ENCODE measurements around the gene PSMG4. TPM values are rescaled to one million over a fixed set of nuclear protein-coding genes. Genes with fewer than 3 reads are reported as not detected.

PSMG4 gene
- total and polyA plus RNA-seq, 8 donors = 10.6 to 40.5 (median 17.4) TPM

DNA sequence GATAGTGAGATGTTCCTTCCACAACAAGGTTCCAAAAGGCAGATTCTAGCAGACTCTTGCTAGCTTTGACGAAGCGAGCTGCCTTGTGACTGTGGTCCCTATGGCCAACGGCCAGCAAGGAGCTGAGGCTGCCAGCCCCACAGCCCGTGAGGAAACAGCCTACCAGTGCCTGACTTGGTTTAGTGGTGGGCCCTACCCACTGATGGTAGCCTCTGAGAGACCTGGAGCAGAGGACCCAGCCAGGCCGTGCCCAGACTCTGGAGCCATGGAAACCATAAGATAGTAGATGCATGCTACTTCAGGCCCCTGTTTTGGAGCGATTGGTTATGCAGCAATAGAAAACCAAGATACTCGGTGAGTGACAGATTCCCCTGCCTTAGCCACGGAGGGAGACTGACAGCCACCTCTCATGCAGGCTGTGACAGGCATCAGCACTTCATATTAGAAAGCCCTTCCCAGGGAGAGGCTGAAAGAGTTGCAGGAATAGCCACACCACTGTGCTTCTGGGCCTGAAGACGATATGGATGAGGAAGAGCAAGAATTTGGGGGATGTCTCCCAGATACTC lies 19.2 kb downstream of the PSMG4 start:
- Histone ChIP-seq H3K36me3 (peaks cover 0 to 7% (median 0%) of the 10 kb centered on the region in 3 donors), H3K4me1 (peaks cover 0 to 3% (median 0%) of the 10 kb centered on the region in 3 donors), H3K27ac (no peak overlapping the region), H3K4me3 (no peak overlapping the region), H3K9me3 (no peaks in the 10 kb centered on the region), H3K27me3 (no peaks in the 10 kb centered on the region)
- WGBS, 2 donors = 79 to 88% methylated on average over 9 of the region's 9 CpGs
- intact Hi-C loops (cut with DNase I) = loop anchor here in 2 of 3 donors (5.0 to 10.0 kb wide), 3 partner anchors 237 to 459 kb away; no protein-coding TSS in a partner anchor
- DNase-seq (peak in 1 of 6 donors; percentile 49), FAIRE-seq (no peak), ATAC-seq (no peak)
- TF ChIP-seq, protein P1, sequence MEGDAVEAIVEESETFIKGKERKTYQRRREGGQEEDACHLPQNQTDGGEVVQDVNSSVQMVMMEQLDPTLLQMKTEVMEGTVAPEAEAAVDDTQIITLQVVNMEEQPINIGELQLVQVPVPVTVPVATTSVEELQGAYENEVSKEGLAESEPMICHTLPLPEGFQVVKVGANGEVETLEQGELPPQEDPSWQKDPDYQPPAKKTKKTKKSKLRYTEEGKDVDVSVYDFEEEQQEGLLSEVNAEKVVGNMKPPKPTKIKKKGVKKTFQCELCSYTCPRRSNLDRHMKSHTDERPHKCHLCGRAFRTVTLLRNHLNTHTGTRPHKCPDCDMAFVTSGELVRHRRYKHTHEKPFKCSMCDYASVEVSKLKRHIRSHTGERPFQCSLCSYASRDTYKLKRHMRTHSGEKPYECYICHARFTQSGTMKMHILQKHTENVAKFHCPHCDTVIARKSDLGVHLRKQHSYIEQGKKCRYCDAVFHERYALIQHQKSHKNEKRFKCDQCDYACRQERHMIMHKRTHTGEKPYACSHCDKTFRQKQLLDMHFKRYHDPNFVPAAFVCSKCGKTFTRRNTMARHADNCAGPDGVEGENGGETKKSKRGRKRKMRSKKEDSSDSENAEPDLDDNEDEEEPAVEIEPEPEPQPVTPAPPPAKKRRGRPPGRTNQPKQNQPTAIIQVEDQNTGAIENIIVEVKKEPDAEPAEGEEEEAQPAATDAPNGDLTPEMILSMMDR (IDR thresholded peaks at IDR 0.05) = no peak

DNA sequence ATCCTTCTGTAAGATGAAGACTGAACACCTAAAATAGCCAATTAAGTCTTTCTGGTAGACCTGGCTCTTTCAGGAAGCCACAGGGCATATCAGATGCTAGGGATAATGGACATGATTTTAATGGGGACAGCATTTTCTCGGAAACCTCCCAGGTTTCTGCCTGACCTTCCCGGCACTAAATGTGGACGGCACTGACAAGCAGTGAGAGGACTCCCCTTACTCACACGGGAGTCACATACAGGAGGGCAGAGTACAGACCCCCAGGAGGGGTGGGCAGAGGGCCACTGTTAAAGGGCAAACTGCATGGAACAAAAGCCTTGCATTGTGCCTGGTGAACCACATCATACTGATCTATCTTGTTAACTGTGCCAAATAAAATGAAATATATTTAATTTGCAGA lies 19.9 kb downstream of the PSMG4 start:
- TF ChIP-seq, protein P1 (IDR thresholded peaks at IDR 0.05) = no peak
- DNase-seq (peak in 1 of 6 donors; percentile 14), ATAC-seq (no peak), FAIRE-seq (no peak)
- Histone ChIP-seq H3K36me3 (peaks cover 0 to 9% (median 0%) of the 10 kb centered on the region in 3 donors), H3K4me1 (peaks cover 0 to 3% (median 0%) of the 10 kb centered on the region in 3 donors), H3K27me3 (no peaks in the 10 kb centered on the region), H3K9me3 (no peaks in the 10 kb centered on the region), H3K27ac (no peak overlapping the region), H3K4me3 (no peak overlapping the region)
- WGBS, 2 donors = 74 to 82% methylated on average over 4 of the region's 4 CpGs
- intact Hi-C loops (cut with DNase I) = loop anchor here in 2 of 3 donors (5.0 to 10.0 kb wide), 3 partner anchors 236 to 459 kb away; no protein-coding TSS in a partner anchor

DNA sequence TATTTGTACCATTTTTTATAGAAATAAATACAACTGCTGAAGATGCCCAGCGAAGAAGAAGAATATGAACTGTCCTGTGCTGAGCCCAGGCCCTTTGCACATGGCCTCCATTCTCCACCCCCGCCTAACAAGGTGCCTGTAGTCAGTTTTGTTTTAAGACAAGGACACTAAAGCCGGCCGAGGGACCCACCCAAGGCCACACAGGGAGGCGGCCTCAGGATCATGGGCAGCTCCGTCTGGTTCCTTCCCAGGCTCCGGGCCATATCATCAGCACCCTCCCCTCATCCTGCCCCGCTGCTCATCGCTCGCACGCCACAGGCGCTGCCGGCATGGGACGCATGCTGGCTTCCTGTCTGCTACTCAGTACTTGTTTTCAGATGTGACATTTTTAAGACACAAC lies 21.3 kb downstream of the PSMG4 start:
- Histone ChIP-seq H3K27me3 (no peaks in the 10 kb centered on the region), H3K36me3 (peaks cover 0 to 9% (median 0%) of the 10 kb centered on the region in 3 donors), H3K4me3 (no peak overlapping the region), H3K4me1 (peaks cover 0 to 3% (median 0%) of the 10 kb centered on the region in 3 donors), H3K9me3 (no peaks in the 10 kb centered on the region), H3K27ac (no peak overlapping the region)
- FAIRE-seq (no peak), DNase-seq (peak in 2 of 6 donors; percentile 3 to 49), ATAC-seq (peak in 2 of 4 donors; percentile 16 to 22)
- intact Hi-C loops (cut with DNase I) = loop anchor here in 1 of 3 donors (5.0 kb wide), 1 partner anchor 447 kb away; no protein-coding TSS in a partner anchor
- WGBS, 2 donors = 75 to 78% methylated on average over 14 of the region's 14 CpGs
- TF ChIP-seq, protein P1 (IDR thresholded peaks at IDR 0.05) = no peak

DNA sequence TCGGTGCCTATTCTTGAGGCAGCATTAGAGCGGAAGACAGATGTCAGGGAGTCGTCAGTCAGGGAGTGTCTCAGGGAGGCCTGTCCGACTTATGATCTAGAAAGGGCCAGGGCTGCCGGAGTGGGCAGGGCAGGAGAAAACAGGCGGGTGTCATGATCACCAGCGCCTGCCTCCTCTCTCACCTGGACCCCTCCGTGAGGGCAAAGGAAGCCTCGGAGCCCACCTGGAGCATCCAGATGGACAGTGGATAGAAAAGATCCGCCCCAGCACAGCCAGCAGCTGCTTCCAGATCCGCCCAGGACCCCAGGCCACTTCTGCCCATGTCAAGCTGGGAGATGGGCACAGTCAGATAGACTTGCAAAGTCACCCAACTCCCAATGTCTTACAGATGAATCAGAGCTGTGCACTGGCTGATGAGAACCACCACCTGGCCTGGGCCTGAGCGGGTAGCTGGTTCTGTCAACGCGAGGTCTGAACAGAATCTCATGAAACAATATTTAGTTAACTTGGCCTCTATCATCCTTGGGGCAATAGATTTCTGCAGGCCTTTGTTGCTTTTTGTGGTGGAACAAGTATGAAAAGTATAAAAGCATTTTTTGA lies 22.2 kb downstream of the PSMG4 start:
- ATAC-seq = no peak
- peaks cover 0 to 3% (median 0%) of the 10 kb centered on the region in 3 donors for H3K4me1 ChIP-seq
- FAIRE-seq = no peak
- H3K27me3 ChIP-seq = no peaks in the 10 kb centered on the region
- TF ChIP-seq, protein P1 (IDR thresholded peaks at IDR 0.05) = no peak
- no peaks in the 10 kb centered on the region for H3K9me3 ChIP-seq
- H3K27ac ChIP-seq = no peak overlapping the region
- intact Hi-C loops (cut with DNase I) = loop anchor here in 1 of 3 donors (5.0 kb wide), 1 partner anchor 446 kb away; no protein-coding TSS in a partner anchor
- no peak overlapping the region for H3K4me3 ChIP-seq
- peaks cover 0 to 13% (median 0%) of the 10 kb centered on the region in 3 donors for H3K36me3 ChIP-seq
- 81% methylated on average over 14 of the region's 14 CpGs for WGBS, 2 donors
- peak in 1 of 6 donors; percentile 49 for DNase-seq

Data from pancreas (tissue), 10 donors.